22Rv1 (cell line): ENCODE data around the gene DNAH9.

Experiments
- ZFX ChIP-seq: fragments of 450-650 bp; IDR thresholded peaks from 2 replicates; pipeline ENCODE4 v1.6.1; 2017; ENCODE audit warnings: antibody characterized with exemption, borderline replicate concordance
- TF ChIP-seq, protein P1 (sequence below): fragments of 450-650 bp; IDR thresholded peaks from 2 replicates; pipeline ENCODE4 v1.5.1; 2017; ENCODE audit warnings: mild to moderate bottlenecking

DNA sequence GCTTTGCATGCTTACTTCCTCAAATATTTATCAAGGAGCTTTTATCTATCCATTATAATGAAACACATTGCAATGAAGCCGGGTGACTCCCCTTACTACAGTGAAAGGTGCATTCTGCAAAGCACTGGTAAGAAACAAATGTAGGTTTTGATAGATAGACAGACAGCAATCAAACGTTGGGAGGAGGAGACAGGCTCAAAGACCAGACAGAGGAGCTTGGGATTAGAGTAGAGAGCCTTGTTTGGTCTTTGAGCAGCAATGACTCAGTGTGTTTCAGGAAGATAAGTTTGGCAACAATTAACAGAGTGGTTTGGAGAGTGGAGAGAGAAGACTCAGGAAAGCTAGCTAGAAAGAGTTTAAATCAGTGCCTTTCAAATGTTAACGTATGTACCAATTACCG is 330.2 kb downstream of the DNAH9 start:
- TF ChIP-seq, protein P1, sequence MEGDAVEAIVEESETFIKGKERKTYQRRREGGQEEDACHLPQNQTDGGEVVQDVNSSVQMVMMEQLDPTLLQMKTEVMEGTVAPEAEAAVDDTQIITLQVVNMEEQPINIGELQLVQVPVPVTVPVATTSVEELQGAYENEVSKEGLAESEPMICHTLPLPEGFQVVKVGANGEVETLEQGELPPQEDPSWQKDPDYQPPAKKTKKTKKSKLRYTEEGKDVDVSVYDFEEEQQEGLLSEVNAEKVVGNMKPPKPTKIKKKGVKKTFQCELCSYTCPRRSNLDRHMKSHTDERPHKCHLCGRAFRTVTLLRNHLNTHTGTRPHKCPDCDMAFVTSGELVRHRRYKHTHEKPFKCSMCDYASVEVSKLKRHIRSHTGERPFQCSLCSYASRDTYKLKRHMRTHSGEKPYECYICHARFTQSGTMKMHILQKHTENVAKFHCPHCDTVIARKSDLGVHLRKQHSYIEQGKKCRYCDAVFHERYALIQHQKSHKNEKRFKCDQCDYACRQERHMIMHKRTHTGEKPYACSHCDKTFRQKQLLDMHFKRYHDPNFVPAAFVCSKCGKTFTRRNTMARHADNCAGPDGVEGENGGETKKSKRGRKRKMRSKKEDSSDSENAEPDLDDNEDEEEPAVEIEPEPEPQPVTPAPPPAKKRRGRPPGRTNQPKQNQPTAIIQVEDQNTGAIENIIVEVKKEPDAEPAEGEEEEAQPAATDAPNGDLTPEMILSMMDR = no peak
- TF ChIP-seq ZFX = no peak
